H1 (cell line): ENCODE data around the gene HIVEP2. TPM values are rescaled to one million over a fixed set of nuclear protein-coding genes. Genes with fewer than 3 reads are reported as not detected.

ENCODE experiments used
- CTCF ChIA-PET: fragments of 300-600 bp; sonication (Branson Sonifier 250); formaldehyde crosslinking; loops from one replicate; lab custom pipeline; 2021; ENCODE audit not compliant: partially characterized antibody; lab: Charles Lee
- POLR2A ChIA-PET: fragments of 300-600 bp; sonication (Branson Sonifier 250); formaldehyde crosslinking; loops from one replicate; lab custom pipeline; 2021; ENCODE audit warnings: inconsistent platforms; ENCODE audit not compliant: partially characterized antibody; lab: Charles Lee
- DNase-seq, 2 experiments: peaks; one replicate each; pipeline versions ENCODE4 v3.0.0 to v3.0.0-alpha.2; 2010 to 2022; ENCODE audit warnings: low spot score in 2 of 2, low read depth in 1 of 2, mixed read lengths in 1 of 2
- FAIRE-seq: peaks from 2 replicates; lab custom pipeline; 2011; peaks lifted over from hg19 to GRCh38; lab: Jason Lieb, UNC
- H2AFZ ChIP-seq: 2 replicates; pipeline ENCODE4 v1.8.1; 2012; ENCODE audit warnings: low read length, inconsistent platforms
- H2AK5ac ChIP-seq: 2 replicates; pipeline ENCODE4 v1.6.1; 2013; ENCODE audit warnings: low read depth, low read length
- H2BK120ac ChIP-seq: replicated peaks from 2 replicates; pipeline ENCODE3; 2013; ENCODE audit warnings: low read depth, low read length, inconsistent platforms
- H2BK12ac ChIP-seq: 2 replicates; pipeline ENCODE4 v1.6.1; 2013; ENCODE audit warnings: low read depth, low read length
- H2BK15ac ChIP-seq: 2 replicates; pipeline ENCODE4 v1.6.1; 2013; ENCODE audit warnings: low read length
- H2BK20ac ChIP-seq: 2 replicates; pipeline ENCODE4 v1.6.1; 2013; ENCODE audit warnings: low read length
- H2BK5ac ChIP-seq: 2 replicates; pipeline ENCODE4 v1.6.1; 2013; ENCODE audit warnings: low read depth, low read length
- H3K14ac ChIP-seq: 2 replicates; pipeline ENCODE4 v1.6.1; 2013; ENCODE audit warnings: inconsistent platforms; ENCODE audit not compliant: insufficient read length
- H3K18ac ChIP-seq: 2 replicates; pipeline ENCODE4 v1.6.1; 2013; ENCODE audit warnings: low read length; ENCODE audit errors: extremely low read depth
- H3K23ac ChIP-seq: 2 replicates; pipeline ENCODE4 v1.6.1; 2013; ENCODE audit warnings: inconsistent platforms; ENCODE audit not compliant: insufficient read length
- H3K23me2 ChIP-seq: 2 replicates; pipeline ENCODE4 v1.6.1; 2013; ENCODE audit warnings: low read depth, low read length
- H3K27ac ChIP-seq: 2 replicates; pipeline ENCODE4 v1.6.1; 2011; ENCODE audit warnings: low read depth, low read length, inconsistent platforms
- H3K27me3 ChIP-seq, 4 experiments: replicated peaks in 1 of 4; 1 replicate in 1 of 4; 2 replicates in 3 of 4; pipeline versions ENCODE4 v1.6.1 to v1.8.1; 2011 to 2013; ENCODE audit warnings: low read length in 3 of 4, mild to moderate bottlenecking in 3 of 4, inconsistent platforms in 2 of 4, mixed read lengths in 2 of 4, moderate library complexity in 1 of 4; ENCODE audit not compliant: control insufficient read depth in 3 of 4, insufficient read depth in 3 of 4; ENCODE audit errors: extremely low read depth in 1 of 4
- H3K36me3 ChIP-seq, 4 experiments: 2 replicates each; pipeline versions ENCODE4 v1.6.1 to v1.8.1; 2011 to 2013; ENCODE audit warnings: mild to moderate bottlenecking in 4 of 4, low read length in 3 of 4, moderate library complexity in 2 of 4, control low read depth in 1 of 4, inconsistent platforms in 1 of 4; ENCODE audit not compliant: insufficient read depth in 4 of 4, control insufficient read depth in 2 of 4
- H3K4ac ChIP-seq: replicated peaks from 2 replicates; pipeline ENCODE3; 2013; ENCODE audit warnings: low read length, low read depth, mixed read lengths, inconsistent platforms; ENCODE audit not compliant: insufficient read length
- H3K4me1 ChIP-seq, 4 experiments: replicated peaks in 1 of 4; 1 replicate in 1 of 4; 2 replicates in 3 of 4; pipeline versions ENCODE4 v1.6.1 to v1.8.1; 2011 to 2013; ENCODE audit warnings: low read length in 3 of 4, inconsistent platforms in 2 of 4, mixed read lengths in 1 of 4; ENCODE audit not compliant: insufficient read depth in 4 of 4, control insufficient read depth in 3 of 4
- H3K4me2 ChIP-seq, 2 experiments: 2 replicates each; pipeline versions ENCODE4 v1.6.1 to v1.8.1; 2011 to 2013; ENCODE audit warnings: low read depth in 2 of 2, low read length in 2 of 2, control low read depth in 1 of 2, inconsistent platforms in 1 of 2, mild to moderate bottlenecking in 1 of 2; ENCODE audit not compliant: insufficient read depth in 1 of 2
- H3K4me3 ChIP-seq, 4 experiments: fragments of 200-600, 300-600 bp in 1 of 4; sonication (generic), shearing (Covaris generic), sonication (Bioruptor Twin) in 1 of 4; 2 replicates each; pipeline versions ENCODE4 v1.5.1 to v1.8.1; 2011 to 2016; ENCODE audit warnings: low read length in 4 of 4, low read depth in 3 of 4, control low read depth in 2 of 4, inconsistent platforms in 2 of 4, mild to moderate bottlenecking in 2 of 4, mixed read lengths in 1 of 4, moderate library complexity in 1 of 4; ENCODE audit not compliant: insufficient read depth in 2 of 4; ENCODE audit errors: extremely low read depth in 1 of 4
- H3K56ac ChIP-seq: replicated peaks from 2 replicates; pipeline ENCODE3; 2013; ENCODE audit warnings: low read depth, mild to moderate bottlenecking, mixed read lengths, low read length, inconsistent platforms; ENCODE audit not compliant: insufficient read length
- H3K79me1 ChIP-seq: 2 replicates; pipeline ENCODE4 v1.6.1; 2013; ENCODE audit warnings: low read depth, low read length, control low read depth
- H3K79me2 ChIP-seq, 2 experiments: 2 replicates each; pipeline versions ENCODE4 v1.6.1 to v1.8.1; 2012 to 2013; ENCODE audit warnings: low read length in 2 of 2, mild to moderate bottlenecking in 2 of 2, inconsistent platforms in 1 of 2; ENCODE audit not compliant: insufficient read depth in 2 of 2, control insufficient read depth in 1 of 2
- H3K9ac ChIP-seq, 4 experiments: replicated peaks in 1 of 4; 1 replicate in 1 of 4; 2 replicates in 3 of 4; pipeline versions ENCODE4 v1.6.1 to v1.8.1; 2011 to 2013; ENCODE audit warnings: low read depth in 3 of 4, low read length in 3 of 4, control low read depth in 2 of 4, mild to moderate bottlenecking in 2 of 4, moderate library complexity in 2 of 4, inconsistent platforms in 1 of 4; ENCODE audit errors: extremely low read depth in 1 of 4
- H3K9me3 ChIP-seq, 2 experiments: 2 replicates each; pipeline versions ENCODE4 v1.6.1 to v1.8.1; 2012 to 2013; ENCODE audit warnings: mild to moderate bottlenecking in 2 of 2, moderate library complexity in 2 of 2, control low read depth in 1 of 2, inconsistent platforms in 1 of 2, low read depth in 1 of 2, low read length in 1 of 2, mixed read lengths in 1 of 2; ENCODE audit not compliant: insufficient read depth in 2 of 2
- H4K20me1 ChIP-seq, 2 experiments: replicated peaks in 1 of 2; 2 replicates each; pipeline versions ENCODE3 to v1.8.1; 2011 to 2013; ENCODE audit warnings: inconsistent platforms in 2 of 2, low read length in 2 of 2, mild to moderate bottlenecking in 1 of 2; ENCODE audit not compliant: insufficient read depth in 2 of 2, control insufficient read depth in 1 of 2
- H4K5ac ChIP-seq: 2 replicates; pipeline ENCODE4 v1.6.1; 2013; ENCODE audit warnings: low read length, low read depth, mixed read lengths, inconsistent platforms; ENCODE audit not compliant: insufficient read length
- H4K8ac ChIP-seq: 2 replicates; pipeline ENCODE4 v1.8.0; 2013; ENCODE audit warnings: mild to moderate bottlenecking, moderate library complexity, low read length, inconsistent platforms; ENCODE audit not compliant: insufficient read depth; ENCODE audit errors: extremely low read depth
- H4K91ac ChIP-seq: replicated peaks from 2 replicates; pipeline ENCODE3; 2013; ENCODE audit warnings: low read length, mixed read lengths, inconsistent platforms; ENCODE audit not compliant: insufficient read length
- ATF3 ChIP-seq: IDR thresholded peaks from 2 replicates; pipeline ENCODE4 v1.6.1; 2011; ENCODE audit warnings: low read depth, mild to moderate bottlenecking, low read length; ENCODE audit not compliant: insufficient read depth
- BACH1 ChIP-seq: IDR thresholded peaks from 2 replicates; pipeline ENCODE4 v1.6.1; 2012; ENCODE audit warnings: low read length, improper control_type of control experiment
- BCL11A ChIP-seq, 2 experiments: IDR thresholded peaks; one replicate each; pipeline ENCODE4 v1.6.1; 2011; ENCODE audit warnings: low read depth in 2 of 2, low read length in 2 of 2, mild to moderate bottlenecking in 2 of 2
- CBX5 ChIP-seq: fragments of 300-800, 300-1000 bp; sonication (generic); IDR thresholded peaks from 2 replicates; pipeline ENCODE4 v1.7.1; 2016; ENCODE audit warnings: antibody characterized with exemption, low read length, low read depth
- CBX8 ChIP-seq: fragments of 300-800, 300-1000 bp; sonication (generic); IDR thresholded peaks from 2 replicates; pipeline ENCODE4 v1.7.1; 2016; ENCODE audit warnings: low read depth, low read length, borderline replicate concordance
- CHD1 ChIP-seq: IDR thresholded peaks from 2 replicates; pipeline ENCODE4 v1.6.1; 2012; ENCODE audit warnings: low read depth, low read length, improper control_type of control experiment
- CREB1 ChIP-seq: IDR thresholded peaks from 2 replicates; pipeline ENCODE4 v1.6.1; 2012; ENCODE audit warnings: inconsistent platforms
- CTBP2 ChIP-seq: IDR thresholded peaks from 2 replicates; pipeline ENCODE4 v1.7.0; 2011; ENCODE audit warnings: borderline replicate concordance, mild to moderate bottlenecking, moderate library complexity, mixed read lengths, low read length; ENCODE audit not compliant: insufficient read depth, insufficient read length
- HDAC2 ChIP-seq, 2 experiments: fragments of 300-600 bp in 1 of 2; sonication (generic) in 1 of 2; IDR thresholded peaks; 2 replicates each; pipeline ENCODE4 v1.6.1; 2011 to 2012; ENCODE audit warnings: low read depth in 2 of 2, low read length in 2 of 2, mild to moderate bottlenecking in 2 of 2, moderate library complexity in 2 of 2, borderline replicate concordance in 1 of 2, inconsistent platforms in 1 of 2
- RNF2 ChIP-seq: fragments of 200-900, 300-1000 bp; sonication (generic); IDR thresholded peaks from 2 replicates; pipeline ENCODE4 v1.7.1; 2016; ENCODE audit warnings: borderline replicate concordance, low read depth, mild to moderate bottlenecking, antibody characterized with exemption, low read length; ENCODE audit not compliant: poor library complexity, severe bottlenecking; ENCODE audit errors: missing control alignments
- SIN3A ChIP-seq, 2 experiments: IDR thresholded peaks in 1 of 2; conservative IDR thresholded peaks in 1 of 2; 2 replicates each; pipeline ENCODE4 v1.6.1; 2011 to 2012; ENCODE audit warnings: low read length in 2 of 2, improper control_type of control experiment in 1 of 2, low read depth in 1 of 2, mild to moderate bottlenecking in 1 of 2
- TEAD4 ChIP-seq: IDR thresholded peaks from 2 replicates; pipeline ENCODE4 v1.6.1; 2012; ENCODE audit warnings: low read depth, low read length, inconsistent platforms, mixed read lengths
- YY1 ChIP-seq: IDR thresholded peaks from 2 replicates; pipeline ENCODE4 v1.6.1; 2011; ENCODE audit warnings: low read depth, mild to moderate bottlenecking, low read length
- ZNF274 ChIP-seq: IDR thresholded peaks from 2 replicates; pipeline ENCODE4 v1.7.0; 2012; ENCODE audit warnings: low read length, borderline replicate concordance; ENCODE audit errors: extremely low read depth
- polyA plus RNA-seq, 7 experiments: library from polyadenylated mRNA; depleted of rRNA in 3 of 7; stranded (reverse) in 5 of 7; unstranded in 2 of 7; fragments of >200 nt in 5 of 7; fragments of 200-250 nt in 2 of 7; gene quantifications; 1 replicate in 5 of 7; 2 replicates in 1 of 7; 4 replicates in 1 of 7; pipeline versions ENCODE4 v1.2.1 to v1.2.3, GENCODE V29; 2011 to 2013; ENCODE audit warnings: missing spikeins in 2 of 7, mixed read lengths in 2 of 7
- total RNA-seq: library from RNA; stranded (reverse); fragmentation: NEBNext Ultra II Directional; extraction: Animal tissue kit (Norgen Biotek cat#: 25700); gene quantifications from 2 replicates; pipeline ENCODE4 v1.2.1, GENCODE V29; 2021

HIVEP2 gene
- total and polyA plus RNA-seq, 2 of the 8 experiments (the other 6 are each of a cell fraction or from before 2014, with no cell fraction given): 2.2 to 6.1 TPM

GRCh38 chr6:142718667-142719191 lies 226.2 kb downstream of the HIVEP2 start:
- no peak for FAIRE-seq
- H3K79me1 ChIP-seq: no peaks in the 10 kb centered on the region
- TF ChIP-seq BACH1 (no peak), RNF2 (no peak), BCL11A (IDR thresholded peaks at IDR 0.05; ENCODE audit: low read depth in 2 of 2, low read length in 2 of 2) (no peak), CHD1 (no peak), SIN3A (conservative IDR thresholded peaks at IDR 0.05 in 1 of 2, IDR thresholded peaks at IDR 0.05 in 1 of 2; ENCODE audit: low read depth in 1 of 2, low read length in 2 of 2) (no peak), CREB1 (no peak), ATF3 (no peak), CTBP2 (no peak), HDAC2 (IDR thresholded peaks at IDR 0.05; ENCODE audit: borderline replicate concordance in 1 of 2, low read depth in 2 of 2, low read length in 2 of 2) (no peak), YY1 (no peak), ZNF274 (no peak), TEAD4 (no peak), CBX5 (no peak), CBX8 (no peak)

More at GRCh38 chr6:142718667-142719191, 226.2 kb downstream of the HIVEP2 start:
- peaks cover 0 to 7% (median 0%) of the 10 kb centered on the region in 4 experiments; a peak in 1 of 7 replicates for H3K4me1 ChIP-seq
- no peak overlapping the region for H3K14ac ChIP-seq
- no peak overlapping the region for H3K4ac ChIP-seq
- H2BK15ac ChIP-seq: no peak overlapping the region
- no peak overlapping the region for H2BK5ac ChIP-seq
- H3K4me2 ChIP-seq: no peak overlapping the region
- no peaks in the 10 kb centered on the region for H4K20me1 ChIP-seq
- no peak overlapping the region for H2AK5ac ChIP-seq
- no peak overlapping the region for H4K91ac ChIP-seq
- no peak overlapping the region for H3K23ac ChIP-seq
- ChIA-PET POLR2A (no interaction called here), CTCF (no interaction called here)
- H2AFZ ChIP-seq: no peak overlapping the region
- H3K9ac ChIP-seq: no peak overlapping the region
- no peak overlapping the region for H2BK20ac ChIP-seq
- H4K5ac ChIP-seq: no peak overlapping the region
- no peak overlapping the region for H3K18ac ChIP-seq
- no peak overlapping the region for H2BK120ac ChIP-seq
- no peaks in the 10 kb centered on the region for H3K23me2 ChIP-seq
- no peak overlapping the region for H3K27ac ChIP-seq
- H2BK12ac ChIP-seq: no peak overlapping the region
- H3K56ac ChIP-seq: no peak overlapping the region
- H3K27me3 ChIP-seq: no peaks in the 10 kb centered on the region
- no peaks in the 10 kb centered on the region for H3K36me3 ChIP-seq
- DNase-seq: no peak
- H3K9me3 ChIP-seq: no peaks in the 10 kb centered on the region
- H4K8ac ChIP-seq: no peak overlapping the region
- H3K4me3 ChIP-seq: no peak overlapping the region
- H3K79me2 ChIP-seq: no peaks in the 10 kb centered on the region
